ENCODE results near the gene PSMD11.

DNA sequence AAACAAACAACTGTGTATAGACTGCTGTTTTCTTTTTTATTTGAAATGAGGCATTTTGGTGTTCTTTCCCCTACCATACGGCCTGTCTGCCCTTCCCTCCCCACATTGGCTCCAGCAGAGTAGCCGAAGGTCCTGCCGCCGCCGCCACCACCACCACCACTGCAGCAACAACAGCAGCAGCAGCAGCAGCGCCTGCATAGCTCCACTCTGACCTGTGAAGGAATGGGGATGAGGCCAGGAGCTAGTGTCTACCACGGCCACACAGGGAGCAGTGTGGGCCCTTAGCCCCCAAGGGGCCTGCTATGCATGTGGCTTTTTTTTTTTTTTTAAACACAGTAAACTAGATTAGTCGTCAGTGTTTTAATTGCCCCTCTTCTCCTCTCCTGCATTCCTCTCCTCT, 36.9 kb downstream of the PSMD11 start:
- TF ChIP-seq, protein P1, sequence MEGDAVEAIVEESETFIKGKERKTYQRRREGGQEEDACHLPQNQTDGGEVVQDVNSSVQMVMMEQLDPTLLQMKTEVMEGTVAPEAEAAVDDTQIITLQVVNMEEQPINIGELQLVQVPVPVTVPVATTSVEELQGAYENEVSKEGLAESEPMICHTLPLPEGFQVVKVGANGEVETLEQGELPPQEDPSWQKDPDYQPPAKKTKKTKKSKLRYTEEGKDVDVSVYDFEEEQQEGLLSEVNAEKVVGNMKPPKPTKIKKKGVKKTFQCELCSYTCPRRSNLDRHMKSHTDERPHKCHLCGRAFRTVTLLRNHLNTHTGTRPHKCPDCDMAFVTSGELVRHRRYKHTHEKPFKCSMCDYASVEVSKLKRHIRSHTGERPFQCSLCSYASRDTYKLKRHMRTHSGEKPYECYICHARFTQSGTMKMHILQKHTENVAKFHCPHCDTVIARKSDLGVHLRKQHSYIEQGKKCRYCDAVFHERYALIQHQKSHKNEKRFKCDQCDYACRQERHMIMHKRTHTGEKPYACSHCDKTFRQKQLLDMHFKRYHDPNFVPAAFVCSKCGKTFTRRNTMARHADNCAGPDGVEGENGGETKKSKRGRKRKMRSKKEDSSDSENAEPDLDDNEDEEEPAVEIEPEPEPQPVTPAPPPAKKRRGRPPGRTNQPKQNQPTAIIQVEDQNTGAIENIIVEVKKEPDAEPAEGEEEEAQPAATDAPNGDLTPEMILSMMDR (IDR thresholded peaks at IDR 0.05) = no peak
- no peak for TF ChIP-seq POLR2A (IDR thresholded peaks at IDR 0.05)

Measured in lower leg skin (tissue), 3 donors.